MV-4-11 (cell line): ENCODE measurements around the gene EIF4B.
A peak's percentile ranks its signal among the peaks of the same experiment; 100 is the strongest.

Experiments
- DNase-seq: peaks from one replicate; lab custom pipeline; 2025; lab: John Stamatoyannopoulos, UW

EIF4B gene

GRCh38 chr12:53044896-53045695, 38.8 kb downstream of the EIF4B start:
- DNase-seq: no peak

DNA sequence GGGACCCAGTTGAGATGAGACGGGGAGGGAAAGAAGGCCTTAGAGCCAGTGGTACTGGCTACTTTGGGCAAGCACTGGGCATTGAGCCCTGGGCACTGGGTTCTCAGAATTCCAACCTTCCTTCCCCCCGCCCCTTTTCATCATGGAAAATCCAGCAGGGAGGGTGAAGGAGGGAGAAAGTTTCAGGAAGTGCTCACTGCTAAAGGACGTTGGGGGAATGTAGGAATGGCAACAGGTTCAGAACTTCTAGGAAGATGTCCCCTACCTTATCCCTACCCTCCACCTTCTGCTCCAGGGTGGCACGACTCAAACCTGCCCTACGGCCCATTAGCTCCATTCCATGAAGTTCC, 39.4 kb downstream of the EIF4B start:
- DNase-seq: no peak

DNA sequence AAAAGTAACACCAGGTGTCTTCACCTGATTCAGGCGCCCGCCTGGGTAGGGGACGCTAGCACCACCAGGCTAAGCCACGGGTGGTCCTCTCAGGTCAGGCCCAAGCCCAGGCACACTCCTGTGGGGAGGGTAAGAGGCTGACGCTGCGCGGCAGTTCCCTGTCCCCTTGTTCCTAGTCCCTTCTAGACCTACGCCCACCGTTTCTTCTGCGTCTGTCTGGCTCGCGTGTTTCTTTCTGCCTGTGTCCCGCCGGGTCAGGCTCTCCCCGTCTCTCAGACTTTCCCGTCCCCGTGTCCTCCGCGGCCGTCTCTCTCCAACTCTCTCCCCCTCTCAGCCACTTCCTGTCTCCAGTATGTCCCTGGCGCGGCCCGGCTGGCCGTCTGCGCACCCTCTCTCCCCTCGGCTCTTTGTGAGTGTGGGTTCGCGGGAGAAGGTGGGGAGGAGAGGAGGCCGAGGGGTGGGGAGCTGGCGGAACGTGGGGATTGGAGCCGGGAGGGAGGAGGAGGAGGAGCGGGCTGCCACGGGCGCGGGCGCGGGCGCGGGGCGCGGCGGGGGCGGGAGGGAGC, 40.5 kb downstream of the EIF4B start:
- DNase-seq: peak; percentile 40

GRCh38 chr12:53047221-53048032, 41.2 kb downstream of the EIF4B start:
- DNase-seq: peak; percentile 16

DNA sequence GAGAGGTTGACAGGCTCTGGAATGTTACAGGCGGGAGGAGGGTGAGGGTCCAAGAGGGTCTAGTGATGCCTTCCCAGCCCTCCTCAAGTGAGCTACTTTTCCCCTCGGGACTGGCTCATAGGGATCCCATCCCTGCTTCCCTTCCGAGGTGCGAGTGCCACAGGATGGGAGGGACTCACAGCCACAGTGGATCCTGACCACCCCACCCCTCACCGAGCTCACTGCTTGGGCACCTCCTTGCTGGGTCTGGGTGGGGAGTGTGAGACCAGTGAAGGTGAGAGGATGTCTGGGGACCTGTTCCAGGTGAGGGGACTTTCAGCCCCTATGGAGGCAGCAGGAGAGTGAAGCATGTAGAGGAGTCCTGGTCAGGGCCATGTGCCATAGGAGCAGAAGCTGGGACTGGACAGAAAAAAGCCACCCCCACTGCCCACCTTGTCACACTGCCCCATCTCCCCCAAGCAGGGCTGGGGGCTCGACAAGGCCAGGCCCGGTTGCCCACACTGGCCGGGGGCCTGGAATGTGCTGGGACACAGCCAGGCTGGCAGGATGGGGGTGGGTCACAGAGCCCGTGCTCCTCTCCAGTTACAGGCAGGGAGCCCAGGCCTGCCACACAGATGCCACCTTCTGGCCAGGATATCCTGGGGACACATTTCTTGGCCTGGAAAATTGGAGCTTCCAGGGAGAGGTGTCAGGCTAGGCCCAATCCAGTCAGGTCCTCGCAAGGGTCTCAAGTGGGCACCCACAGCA, 42.0 kb downstream of the EIF4B start:
- no peak for DNase-seq

DNA sequence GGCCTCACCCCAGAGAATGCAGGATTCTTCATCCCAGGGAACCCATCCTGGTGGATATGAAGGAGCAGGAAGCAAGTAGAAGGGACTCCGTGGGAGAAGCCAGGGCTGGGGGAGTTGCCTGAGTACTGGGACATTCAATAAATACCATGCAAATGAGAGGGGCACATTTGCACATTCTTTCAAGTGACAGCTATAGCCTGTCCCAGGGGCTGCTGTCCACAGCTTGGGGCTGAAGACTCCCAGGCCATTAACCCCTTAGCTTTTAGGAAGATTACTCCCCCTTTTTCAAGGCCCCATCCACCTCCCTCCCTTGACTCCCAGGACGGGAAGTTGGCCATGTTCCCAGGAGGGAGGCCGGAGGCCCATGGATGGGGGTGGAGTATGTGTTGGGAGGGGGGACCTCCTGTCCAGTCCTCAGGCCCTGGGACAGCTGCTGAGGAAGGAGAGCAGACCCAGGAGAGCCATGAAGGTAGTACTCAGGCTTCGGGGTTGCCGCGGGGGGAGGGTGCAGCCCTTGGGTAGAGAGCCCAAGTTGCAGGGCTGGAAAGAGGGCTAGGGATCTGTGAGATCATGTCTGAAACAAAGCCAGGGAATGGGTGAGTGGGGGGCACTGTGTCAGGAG, 42.6 kb downstream of the EIF4B start:
- DNase-seq: no peak

- DNase-seq: no peak
Measured at GRCh38 chr12:53049571-53050318, 43.5 kb downstream of the EIF4B start, which contains the start of gene TNS2. Gene TNS2 (plus strand): TSS chr12:53050065. CDS start chr12:53050186, 121 bp downstream.

- no peak for DNase-seq
Measured at GRCh38 chr12:53050426-53051057, 44.3 kb downstream of the EIF4B start.

DNA sequence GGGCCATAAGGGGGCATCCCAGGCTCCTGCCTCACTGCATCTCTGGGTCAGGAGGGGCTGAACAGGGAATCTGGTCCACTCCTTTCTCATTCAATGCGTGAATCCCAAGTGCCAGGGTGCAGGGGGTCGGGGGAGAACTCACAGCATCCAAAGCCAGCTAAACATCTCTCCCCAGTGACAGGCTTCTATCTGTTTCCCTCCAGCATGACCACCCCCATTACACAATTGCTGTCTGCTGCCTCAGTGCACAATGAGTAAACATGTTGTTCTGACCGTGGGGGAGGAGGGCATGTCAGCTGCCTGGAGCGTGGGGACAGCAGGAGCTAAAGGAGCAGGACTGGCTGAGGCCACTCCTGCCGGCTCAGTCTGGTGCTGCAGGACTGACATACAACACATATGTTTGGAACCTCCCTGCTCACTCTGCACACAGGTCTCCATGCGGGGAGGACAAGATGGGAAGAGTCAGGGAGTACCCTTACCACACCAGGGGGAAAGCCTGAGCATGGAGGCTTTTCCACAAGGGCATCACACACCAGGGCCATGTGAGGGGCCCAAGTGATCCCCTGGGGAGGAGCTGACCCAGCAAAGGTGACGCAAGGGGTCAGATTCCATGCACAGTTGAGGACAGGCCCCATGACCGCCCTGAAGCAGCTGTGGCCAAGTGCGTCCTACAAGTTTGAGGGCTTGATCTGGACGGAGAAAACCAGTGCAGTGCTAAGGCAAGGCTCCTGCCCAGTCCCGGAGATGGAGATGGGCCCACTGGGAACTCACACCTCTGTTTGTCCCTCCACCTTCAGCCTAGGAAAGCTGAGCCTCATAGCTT, 45.0 kb downstream of the EIF4B start:
- peak; percentile 16 for DNase-seq

DNA sequence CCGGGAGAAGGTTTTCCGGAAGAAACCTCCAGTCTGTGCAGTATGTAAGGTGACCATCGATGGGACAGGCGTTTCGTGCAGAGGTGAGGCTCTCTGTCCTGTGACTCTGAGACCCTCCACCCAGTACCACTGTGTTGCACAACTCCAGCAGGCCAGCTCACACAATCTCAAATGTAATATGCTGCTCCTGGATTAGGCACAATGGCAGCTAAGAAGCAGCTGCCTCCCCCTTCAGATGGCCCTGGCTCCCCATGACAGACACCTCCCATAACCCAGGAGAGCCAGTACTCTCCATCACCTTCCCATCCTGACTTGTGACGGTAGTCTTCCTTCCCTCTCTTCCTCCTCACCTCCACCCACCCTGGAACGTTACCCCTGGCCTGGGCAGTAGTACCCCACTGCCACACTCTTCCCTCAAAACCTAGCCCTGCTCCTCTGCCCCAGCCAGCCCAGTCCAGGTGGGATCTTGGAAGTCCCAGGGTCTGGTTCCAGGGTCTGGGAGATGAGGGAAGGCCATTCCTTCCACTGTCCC, 45.7 kb downstream of the EIF4B start:
- no peak for DNase-seq

- DNase-seq: no peak
Measured at GRCh38 chr12:53052419-53053217, 46.4 kb downstream of the EIF4B start.

GRCh38 chr12:53053218-53054111, 47.2 kb downstream of the EIF4B start:
- peak; percentile 4 for DNase-seq

DNA sequence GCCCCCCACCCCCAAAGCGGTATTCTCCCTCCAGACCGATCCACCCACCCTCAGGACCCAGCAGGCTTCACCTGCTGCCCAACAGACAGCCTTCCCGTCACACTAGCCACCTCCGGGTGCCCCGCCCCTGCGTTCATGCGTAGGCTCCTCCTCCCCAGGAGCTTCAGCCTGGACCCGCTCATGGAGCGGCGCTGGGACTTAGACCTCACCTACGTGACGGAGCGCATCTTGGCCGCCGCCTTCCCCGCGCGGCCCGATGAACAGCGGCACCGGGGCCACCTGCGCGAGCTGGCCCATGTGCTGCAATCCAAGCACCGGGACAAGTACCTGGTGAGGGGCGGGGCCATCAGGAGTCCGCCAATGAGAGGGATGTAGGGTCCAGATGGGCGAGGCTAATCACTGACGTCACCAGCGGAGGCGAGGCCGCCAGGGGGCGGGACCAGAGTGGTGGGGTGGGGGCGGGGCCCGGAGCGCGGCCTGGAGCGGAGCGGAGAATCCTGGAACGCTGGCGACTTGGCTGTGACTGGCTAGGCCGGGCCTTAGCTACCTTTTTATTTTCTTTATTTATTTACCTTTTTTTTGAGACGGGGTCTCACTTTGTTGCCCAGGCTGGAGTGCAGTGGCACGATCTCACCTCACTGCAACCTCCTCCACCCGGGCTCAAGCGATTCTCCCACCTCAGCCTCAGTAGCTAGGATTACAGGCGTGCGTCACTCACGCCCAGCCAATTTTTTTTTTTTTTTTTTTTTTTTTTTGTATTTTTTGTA, 48.0 kb downstream of the EIF4B start:
- peak; percentile 79 for DNase-seq

DNA sequence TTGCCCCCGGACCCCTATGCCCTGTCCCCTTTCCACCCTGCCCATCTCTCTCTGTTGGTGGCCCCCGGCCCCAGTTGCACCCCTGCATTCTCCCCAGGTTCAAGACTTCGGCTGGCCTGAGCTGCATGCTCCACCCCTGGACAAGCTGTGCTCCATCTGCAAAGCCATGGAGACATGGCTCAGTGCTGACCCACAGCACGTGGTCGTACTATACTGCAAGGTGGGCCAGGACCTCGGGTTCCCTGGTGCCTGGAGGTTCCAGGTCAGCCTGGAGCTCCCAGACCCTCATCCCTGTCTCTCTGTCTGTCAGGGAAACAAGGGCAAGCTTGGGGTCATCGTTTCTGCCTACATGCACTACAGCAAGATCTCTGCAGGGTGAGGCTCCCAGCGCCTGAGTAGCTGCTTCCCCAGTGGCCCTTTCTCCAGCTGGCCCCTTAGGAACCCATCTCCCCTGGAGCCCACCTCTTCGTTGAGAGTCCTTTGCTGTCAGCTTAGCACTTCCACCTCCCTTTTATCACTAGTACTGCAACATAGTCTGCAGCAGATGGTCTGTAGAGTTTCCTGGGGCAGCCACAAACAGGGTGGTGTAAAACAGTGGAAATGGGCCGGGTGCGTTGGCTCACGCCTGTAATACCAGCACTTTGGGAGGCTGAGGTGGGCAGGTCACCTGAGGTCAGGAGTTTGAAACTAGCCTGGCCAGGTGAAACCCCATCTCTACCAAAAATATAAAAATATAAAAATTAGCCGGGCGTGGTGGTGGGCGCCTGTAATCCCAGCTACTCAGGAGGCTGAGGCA, 49.4 kb downstream of the EIF4B start:
- no peak for DNase-seq

DNA sequence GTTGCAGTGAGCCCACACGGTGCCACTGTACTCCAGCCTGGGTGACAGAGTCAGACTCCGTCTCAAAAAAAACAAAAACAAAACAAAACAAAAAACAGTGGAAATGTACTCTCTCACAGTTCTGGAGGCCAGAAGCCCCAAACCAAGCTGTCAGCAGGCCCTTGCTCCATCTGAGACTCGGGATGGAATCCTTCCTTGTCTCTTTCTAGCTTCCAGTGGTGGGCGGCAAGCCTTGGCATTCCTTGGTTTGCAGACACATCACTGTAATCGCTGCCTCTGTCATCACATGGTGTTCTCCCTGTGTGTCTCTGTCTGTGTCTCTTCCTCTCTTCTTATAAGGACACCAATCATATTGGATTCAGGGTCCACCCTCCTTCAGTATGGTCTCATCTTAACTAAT, 50.0 kb downstream of the EIF4B start:
- DNase-seq: no peak

- no peak for DNase-seq
Measured at GRCh38 chr12:53056901-53057300, 50.6 kb downstream of the EIF4B start.
